GM18499 (cell line): Measurements from ENCODE around the gene FTCDNL1.
A peak's percentile ranks its signal among the peaks of the same experiment; 100 is the strongest.

Experiments used
- ATAC-seq: cut with Tn5 transposase; IDR thresholded peaks from one replicate; pipeline ENCODE4 v1.9.1; 2021; ENCODE audit warnings: moderate number of reproducible peaks; ENCODE audit not compliant: insufficient read depth, unreplicated experiment

The FTCDNL1 gene

GRCh38 chr2:199850718-199851500, at the start of gene FTCDNL1:
Gene FTCDNL1, minus strand, starts transcription at chr2:199851192. Its CDS starts 2,230 bp downstream, at chr2:199848962.
- peak; percentile 84 for ATAC-seq

GRCh38 chr2:199896617-199897016, 45.6 kb upstream of the FTCDNL1 start:
- no peak for ATAC-seq

- no peak for ATAC-seq
Observed at GRCh38 chr2:199895406-199895805, 44.4 kb upstream of the FTCDNL1 start.

- ATAC-seq, result no peak
Observed at GRCh38 chr2:199883474-199884212, 32.7 kb upstream of the FTCDNL1 start.

- no peak for ATAC-seq
Observed at GRCh38 chr2:199882667-199883066, 31.7 kb upstream of the FTCDNL1 start.

GRCh38 chr2:199875400-199875799, 24.4 kb upstream of the FTCDNL1 start:
- no peak for ATAC-seq

- ATAC-seq, result no peak
Observed at GRCh38 chr2:199874209-199874608, 23.2 kb upstream of the FTCDNL1 start.

- ATAC-seq, result no peak
Observed at GRCh38 chr2:199870581-199870980, 19.6 kb upstream of the FTCDNL1 start.

- ATAC-seq, result no peak
Observed at GRCh38 chr2:199869653-199870052, 18.7 kb upstream of the FTCDNL1 start.

GRCh38 chr2:199869227-199869541, 18.2 kb upstream of the FTCDNL1 start:
- ATAC-seq, result no peak

- no peak for ATAC-seq
Observed at GRCh38 chr2:199868431-199869226, 17.6 kb upstream of the FTCDNL1 start.

- no peak for ATAC-seq
Observed at GRCh38 chr2:199865905-199866304, 14.9 kb upstream of the FTCDNL1 start.

GRCh38 chr2:199862788-199863187, 11.8 kb upstream of the FTCDNL1 start:
- ATAC-seq, result no peak

- no peak for ATAC-seq
Observed at GRCh38 chr2:199861132-199861774, 10.3 kb upstream of the FTCDNL1 start.

- no peak for ATAC-seq
Observed at GRCh38 chr2:199855812-199856211, 4.8 kb upstream of the FTCDNL1 start.

- ATAC-seq, result no peak
Observed at GRCh38 chr2:199851883-199852282, 891 bp upstream of the FTCDNL1 start.

GRCh38 chr2:199851501-199851810, 464 bp upstream of the FTCDNL1 start:
- no peak for ATAC-seq

GRCh38 chr2:199850218-199850717, 724 bp downstream of the FTCDNL1 start:
- no peak for ATAC-seq

GRCh38 chr2:199848389-199849130, 2.4 kb downstream of the FTCDNL1 start:
- no peak for ATAC-seq
